SK-N-SH (cell line): ENCODE measurements around the gene RAC2.

Experiments
- EP300 ChIP-seq, 2 experiments: IDR thresholded peaks; 2 replicates each; pipeline versions ENCODE4 v1.4.0 to v1.6.1; 2012; ENCODE audit warnings: borderline replicate concordance in 1 of 2, low read depth in 1 of 2, low read length in 1 of 2
- EZH2phosphoT487 ChIP-seq: fragments of 200-600 bp; sonication (generic); IDR thresholded peaks from 2 replicates; pipeline ENCODE4 v1.6.1; 2017; ENCODE audit warnings: low read depth, mixed run types, mild to moderate bottlenecking, antibody characterized with exemption, moderate library complexity, borderline replicate concordance
- FOSL2 ChIP-seq: IDR thresholded peaks from 2 replicates; pipeline ENCODE4 v1.4.0; 2012; ENCODE audit warnings: low read depth, mild to moderate bottlenecking, moderate library complexity, borderline replicate concordance
- FOXJ3 ChIP-seq: sonication (generic); formaldehyde crosslinking; IDR thresholded peaks from 2 replicates; pipeline ENCODE4 v1.5.1; 2020; ENCODE audit warnings: mild to moderate bottlenecking, missing genetic modification reagents
- JUND ChIP-seq: IDR thresholded peaks from 2 replicates; pipeline ENCODE4 v1.4.0; 2012
- MXI1 ChIP-seq: IDR thresholded peaks from 2 replicates; pipeline ENCODE4 v1.6.1; 2012; ENCODE audit warnings: mild to moderate bottlenecking, low read depth, low read length, improper control_type of control experiment
- NRF1 ChIP-seq: IDR thresholded peaks from 2 replicates; pipeline ENCODE4 v1.6.1; 2012; ENCODE audit warnings: low read depth, mild to moderate bottlenecking, low read length
- POLR2AphosphoS5 ChIP-seq: IDR thresholded peaks from 2 replicates; pipeline ENCODE4 v1.6.1; 2012; ENCODE audit warnings: low read depth, low read length
- RCOR1 ChIP-seq: fragments of 150-350 bp; IDR thresholded peaks from 2 replicates; pipeline ENCODE4 v1.6.1; 2017; ENCODE audit warnings: antibody characterized with exemption, low read length
- TCF12 ChIP-seq: IDR thresholded peaks from 2 replicates; pipeline ENCODE4 v1.4.0; 2012
- TF ChIP-seq, protein P1 (sequence below): IDR thresholded peaks from 2 replicates; pipeline ENCODE4 v1.4.0; 2012; ENCODE audit warnings: low read depth
- TF ChIP-seq, protein P2 (sequence below): fragments of 200-600 bp; sonication (generic); IDR thresholded peaks from 2 replicates; pipeline ENCODE4 v1.6.1; 2017; ENCODE audit warnings: antibody characterized with exemption, mild to moderate bottlenecking, moderate library complexity
- TF ChIP-seq, protein P3 (sequence below): fragments of 150-350 bp; IDR thresholded peaks from 2 replicates; pipeline ENCODE4 v1.6.1; 2017; ENCODE audit warnings: antibody characterized with exemption, low read length, low read depth, borderline replicate concordance
- TF ChIP-seq, protein P4 (sequence below): IDR thresholded peaks from 2 replicates; pipeline ENCODE4 v1.6.1; 2012; ENCODE audit warnings: mild to moderate bottlenecking, low read depth, low read length, moderate library complexity

DNA sequence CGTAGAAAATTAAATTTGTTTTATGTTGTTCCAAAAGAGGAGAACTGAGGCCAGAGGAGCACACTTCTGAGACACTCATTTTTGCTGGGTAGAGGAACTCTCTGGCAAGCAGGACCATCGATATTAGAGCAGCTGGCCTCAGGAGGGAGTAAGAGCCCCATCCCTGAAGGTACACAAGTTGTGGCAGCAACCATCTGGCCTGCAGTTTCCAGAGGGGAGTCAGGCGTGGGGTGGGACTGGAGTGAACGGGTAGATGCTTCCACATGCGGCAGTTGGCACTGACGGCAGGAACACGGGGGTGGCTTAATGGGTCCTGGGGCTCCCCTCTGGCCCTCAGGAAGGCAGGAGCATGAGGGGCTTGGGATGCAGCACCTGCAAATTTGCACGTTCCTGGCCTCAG lies 18.6 kb downstream of the RAC2 start:
- TF ChIP-seq, protein P1, sequence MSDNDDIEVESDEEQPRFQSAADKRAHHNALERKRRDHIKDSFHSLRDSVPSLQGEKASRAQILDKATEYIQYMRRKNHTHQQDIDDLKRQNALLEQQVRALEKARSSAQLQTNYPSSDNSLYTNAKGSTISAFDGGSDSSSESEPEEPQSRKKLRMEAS: no peak
- TF ChIP-seq, protein P2, sequence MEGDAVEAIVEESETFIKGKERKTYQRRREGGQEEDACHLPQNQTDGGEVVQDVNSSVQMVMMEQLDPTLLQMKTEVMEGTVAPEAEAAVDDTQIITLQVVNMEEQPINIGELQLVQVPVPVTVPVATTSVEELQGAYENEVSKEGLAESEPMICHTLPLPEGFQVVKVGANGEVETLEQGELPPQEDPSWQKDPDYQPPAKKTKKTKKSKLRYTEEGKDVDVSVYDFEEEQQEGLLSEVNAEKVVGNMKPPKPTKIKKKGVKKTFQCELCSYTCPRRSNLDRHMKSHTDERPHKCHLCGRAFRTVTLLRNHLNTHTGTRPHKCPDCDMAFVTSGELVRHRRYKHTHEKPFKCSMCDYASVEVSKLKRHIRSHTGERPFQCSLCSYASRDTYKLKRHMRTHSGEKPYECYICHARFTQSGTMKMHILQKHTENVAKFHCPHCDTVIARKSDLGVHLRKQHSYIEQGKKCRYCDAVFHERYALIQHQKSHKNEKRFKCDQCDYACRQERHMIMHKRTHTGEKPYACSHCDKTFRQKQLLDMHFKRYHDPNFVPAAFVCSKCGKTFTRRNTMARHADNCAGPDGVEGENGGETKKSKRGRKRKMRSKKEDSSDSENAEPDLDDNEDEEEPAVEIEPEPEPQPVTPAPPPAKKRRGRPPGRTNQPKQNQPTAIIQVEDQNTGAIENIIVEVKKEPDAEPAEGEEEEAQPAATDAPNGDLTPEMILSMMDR: peak; percentile 40
- TF ChIP-seq EP300 (IDR thresholded peaks at IDR 0.05; ENCODE audit: borderline replicate concordance in 1 of 2, low read depth in 1 of 2, low read length in 1 of 2) (no peak), JUND (no peak), NRF1 (no peak), MXI1 (no peak), POLR2AphosphoS5 (no peak), TCF12 (no peak), FOSL2 (no peak), FOXJ3 (CRISPR knock-in tag) (no peak), RCOR1 (no peak), EZH2phosphoT487 (no peak)
- TF ChIP-seq, protein P3, sequence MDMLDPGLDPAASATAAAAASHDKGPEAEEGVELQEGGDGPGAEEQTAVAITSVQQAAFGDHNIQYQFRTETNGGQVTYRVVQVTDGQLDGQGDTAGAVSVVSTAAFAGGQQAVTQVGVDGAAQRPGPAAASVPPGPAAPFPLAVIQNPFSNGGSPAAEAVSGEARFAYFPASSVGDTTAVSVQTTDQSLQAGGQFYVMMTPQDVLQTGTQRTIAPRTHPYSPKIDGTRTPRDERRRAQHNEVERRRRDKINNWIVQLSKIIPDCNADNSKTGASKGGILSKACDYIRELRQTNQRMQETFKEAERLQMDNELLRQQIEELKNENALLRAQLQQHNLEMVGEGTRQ: no peak
- TF ChIP-seq, protein P4, sequence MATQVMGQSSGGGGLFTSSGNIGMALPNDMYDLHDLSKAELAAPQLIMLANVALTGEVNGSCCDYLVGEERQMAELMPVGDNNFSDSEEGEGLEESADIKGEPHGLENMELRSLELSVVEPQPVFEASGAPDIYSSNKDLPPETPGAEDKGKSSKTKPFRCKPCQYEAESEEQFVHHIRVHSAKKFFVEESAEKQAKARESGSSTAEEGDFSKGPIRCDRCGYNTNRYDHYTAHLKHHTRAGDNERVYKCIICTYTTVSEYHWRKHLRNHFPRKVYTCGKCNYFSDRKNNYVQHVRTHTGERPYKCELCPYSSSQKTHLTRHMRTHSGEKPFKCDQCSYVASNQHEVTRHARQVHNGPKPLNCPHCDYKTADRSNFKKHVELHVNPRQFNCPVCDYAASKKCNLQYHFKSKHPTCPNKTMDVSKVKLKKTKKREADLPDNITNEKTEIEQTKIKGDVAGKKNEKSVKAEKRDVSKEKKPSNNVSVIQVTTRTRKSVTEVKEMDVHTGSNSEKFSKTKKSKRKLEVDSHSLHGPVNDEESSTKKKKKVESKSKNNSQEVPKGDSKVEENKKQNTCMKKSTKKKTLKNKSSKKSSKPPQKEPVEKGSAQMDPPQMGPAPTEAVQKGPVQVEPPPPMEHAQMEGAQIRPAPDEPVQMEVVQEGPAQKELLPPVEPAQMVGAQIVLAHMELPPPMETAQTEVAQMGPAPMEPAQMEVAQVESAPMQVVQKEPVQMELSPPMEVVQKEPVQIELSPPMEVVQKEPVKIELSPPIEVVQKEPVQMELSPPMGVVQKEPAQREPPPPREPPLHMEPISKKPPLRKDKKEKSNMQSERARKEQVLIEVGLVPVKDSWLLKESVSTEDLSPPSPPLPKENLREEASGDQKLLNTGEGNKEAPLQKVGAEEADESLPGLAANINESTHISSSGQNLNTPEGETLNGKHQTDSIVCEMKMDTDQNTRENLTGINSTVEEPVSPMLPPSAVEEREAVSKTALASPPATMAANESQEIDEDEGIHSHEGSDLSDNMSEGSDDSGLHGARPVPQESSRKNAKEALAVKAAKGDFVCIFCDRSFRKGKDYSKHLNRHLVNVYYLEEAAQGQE: no peak
